Putamen (tissue), 1 donor: ENCODE measurements around the gene EYA3.

ENCODE experiments used
- DNase-seq: peaks from one replicate; pipeline ENCODE4 v3.0.0-alpha.2; 2016; ENCODE audit warnings: low spot score

The EYA3 gene

GRCh38 chr1:27938488-27938887 lies 149.9 kb downstream of the EYA3 start:
- no peak for DNase-seq

DNA sequence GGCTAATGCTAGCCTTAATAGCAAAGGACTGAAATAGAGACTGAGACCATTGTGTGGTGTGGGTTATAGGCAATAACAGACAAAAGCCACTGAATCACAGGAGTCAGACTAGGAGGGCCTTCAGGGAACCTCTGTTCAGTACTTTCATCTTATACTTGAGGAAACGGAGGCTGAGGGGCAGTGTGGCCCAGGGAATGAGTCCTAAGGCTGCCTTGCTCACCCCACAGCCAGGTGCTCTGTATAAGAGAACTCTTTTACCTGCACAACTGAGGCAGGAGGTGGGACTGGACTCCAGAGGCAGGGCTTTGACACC lies 150.9 kb downstream of the EYA3 start:
- DNase-seq: no peak

- no peak for DNase-seq
These were observed 152.0 kb downstream of the EYA3 start for GRCh38 chr1:27936370-27936769.

DNA sequence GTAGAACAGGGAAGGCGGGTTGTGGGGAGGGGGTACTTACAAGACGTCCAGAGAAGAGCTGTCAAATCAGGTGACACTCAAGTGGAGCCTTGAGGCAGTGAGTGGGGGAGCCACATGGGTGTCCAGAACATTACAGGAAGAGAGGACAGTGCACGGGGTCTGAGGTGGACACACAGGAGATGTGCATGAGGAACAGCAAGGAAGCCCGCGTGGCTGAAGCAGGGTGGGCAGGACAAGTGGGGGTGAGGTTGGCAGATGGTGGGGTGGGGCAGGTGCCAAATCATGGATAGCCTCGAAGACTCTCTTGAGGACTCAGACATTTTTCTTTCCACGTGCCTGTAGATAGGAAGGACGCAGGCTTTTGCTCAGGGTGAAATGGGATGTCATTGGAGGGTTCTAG lies 152.7 kb downstream of the EYA3 start:
- DNase-seq: no peak

DNA sequence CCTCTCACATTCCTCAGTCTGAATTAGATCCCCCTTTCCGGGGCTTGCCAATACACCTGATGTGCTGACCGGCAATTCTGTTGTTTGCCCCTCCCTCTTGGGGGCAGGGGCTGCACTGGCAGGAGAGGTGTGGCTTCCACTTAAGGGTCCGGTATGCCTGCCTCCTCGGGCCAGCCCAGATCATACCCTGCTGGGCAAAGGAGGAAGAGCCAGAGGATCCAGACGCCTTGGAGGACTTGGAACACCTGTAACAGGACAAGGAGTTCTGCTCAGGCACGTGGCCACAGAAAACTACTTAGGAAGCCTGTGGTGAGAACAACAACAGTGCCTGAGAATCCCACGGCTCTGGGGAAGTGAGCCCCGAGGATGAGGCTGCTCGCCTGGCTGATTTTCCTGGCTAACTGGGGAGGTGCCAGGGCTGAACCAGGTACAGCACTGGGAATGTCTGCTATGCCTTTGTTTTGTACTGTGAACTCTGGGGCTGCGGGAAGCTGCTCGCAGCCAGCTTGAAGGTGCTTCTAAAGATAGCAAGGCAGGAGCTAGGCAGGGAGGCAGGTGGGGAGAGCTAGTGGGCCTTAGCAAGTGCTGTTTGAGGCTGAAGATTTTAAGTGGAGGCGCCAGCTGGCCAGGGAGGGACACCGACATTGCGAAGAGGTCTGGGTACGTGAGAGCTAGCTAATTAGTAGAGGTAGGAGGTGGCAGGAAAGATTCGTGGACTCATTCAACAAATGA lies 153.4 kb downstream of the EYA3 start, which contains the start of gene SMPDL3B:
Gene SMPDL3B, plus strand, starts transcription at position 183 of the 732 bp plus-strand sequence. Its CDS starts 184 bp downstream, at position 367.
- DNase-seq: no peak

DNA sequence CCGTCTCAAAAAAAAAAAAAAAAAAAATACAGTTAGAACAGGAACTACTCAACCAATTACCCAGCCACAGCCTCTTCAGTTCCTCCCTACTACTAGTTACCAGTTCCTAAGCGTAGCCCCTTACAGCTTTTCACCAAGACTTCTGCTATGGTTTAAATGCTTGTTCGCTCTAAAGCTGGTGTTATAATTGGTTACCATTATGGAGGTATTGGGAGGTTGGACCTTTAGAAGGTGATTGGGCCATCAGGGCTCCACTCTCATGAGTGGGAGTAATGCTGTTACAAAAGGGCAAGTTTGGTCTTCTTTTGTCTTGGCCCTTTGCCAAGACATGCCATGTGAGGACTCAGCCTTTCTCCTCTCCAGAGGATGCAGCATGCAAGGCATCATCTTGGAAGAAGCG lies 156.7 kb downstream of the EYA3 start:
- DNase-seq: no peak

GRCh38 chr1:27931184-27931583 lies 157.2 kb downstream of the EYA3 start:
- DNase-seq: no peak

DNA sequence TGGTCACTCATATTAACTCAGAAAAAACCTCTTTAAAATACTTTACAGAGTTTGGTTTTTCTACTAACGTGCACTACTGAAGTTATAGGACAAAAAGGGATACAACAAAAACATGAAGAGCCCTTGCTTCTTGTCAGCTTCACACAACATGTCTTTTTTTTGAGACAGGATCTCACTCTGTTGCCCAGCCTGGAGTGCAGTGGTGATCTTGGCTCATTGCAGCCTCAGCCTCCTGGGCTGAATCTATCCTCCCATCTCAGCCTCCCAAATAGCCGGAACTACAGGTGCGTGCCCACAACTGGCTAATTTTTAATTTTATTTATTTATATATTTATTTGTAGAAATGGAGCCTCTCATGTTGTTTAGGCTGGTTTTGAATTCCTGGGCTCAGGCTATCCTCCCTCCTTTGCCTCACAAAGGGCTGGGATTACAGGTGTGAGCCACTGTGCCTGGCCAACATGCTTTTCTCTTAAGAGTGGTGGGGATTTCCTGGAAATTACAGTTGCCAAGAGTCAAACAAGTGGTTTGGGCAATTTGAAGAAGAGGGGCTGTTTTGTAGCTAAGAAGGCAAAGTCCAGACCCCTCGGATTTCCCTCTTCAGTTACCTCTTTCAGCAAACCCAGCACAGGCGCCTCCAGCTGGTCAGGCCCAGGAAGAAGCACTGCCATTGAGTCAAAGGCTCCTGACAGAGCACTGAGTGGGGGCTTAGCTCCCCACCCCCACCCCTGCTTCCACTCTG lies 160.0 kb downstream of the EYA3 start:
- no peak for DNase-seq

DNA sequence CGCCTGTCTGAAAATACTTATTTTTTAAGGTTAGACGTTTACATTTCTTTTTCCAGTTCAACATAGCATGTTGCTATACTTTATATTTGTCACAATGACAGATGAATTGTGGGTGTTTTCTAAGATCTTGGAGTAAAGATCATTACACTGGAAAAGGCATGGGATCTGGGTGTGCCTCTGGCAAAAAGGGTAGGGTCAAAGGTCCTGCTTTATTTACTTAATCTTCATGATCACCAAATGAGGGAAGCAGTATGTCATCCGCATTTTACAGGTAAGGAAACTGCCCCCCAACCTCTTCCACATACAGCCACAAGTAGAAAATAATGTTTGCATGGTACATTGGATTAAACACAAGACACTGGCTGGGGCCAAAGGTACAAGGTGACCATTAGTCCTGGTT lies 166.1 kb downstream of the EYA3 start:
- DNase-seq: no peak
